HEK293 (cell line): ENCODE results near the gene ETHE1.

Experiments used
- ATF2 ChIP-seq: fragments of 450-650 bp; formaldehyde crosslinking; IDR thresholded peaks from 2 replicates; pipeline ENCODE4 v1.5.1; 2016; ENCODE audit warnings: missing biosample characterization, missing genetic modification characterization, low read depth
- OVOL3 ChIP-seq: fragments of 450-650 bp; formaldehyde crosslinking; IDR thresholded peaks from 2 replicates; pipeline ENCODE4 v1.5.1; 2016; ENCODE audit warnings: missing biosample characterization, missing genetic modification characterization
- ZFP41 ChIP-seq: fragments of 450-650 bp; formaldehyde crosslinking; IDR thresholded peaks from 2 replicates; pipeline ENCODE4 v1.5.1; 2016; ENCODE audit warnings: missing biosample characterization, missing genetic modification characterization, borderline replicate concordance
- ZNF138 ChIP-seq: fragments of 450-650 bp; formaldehyde crosslinking; IDR thresholded peaks from 2 replicates; pipeline ENCODE4 v1.5.1; 2016; ENCODE audit warnings: missing biosample characterization, missing genetic modification characterization, borderline replicate concordance
- ZNF23 ChIP-seq: fragments of 450-650 bp; formaldehyde crosslinking; IDR thresholded peaks from 2 replicates; pipeline ENCODE4 v1.5.1; 2016; ENCODE audit warnings: missing biosample characterization, missing genetic modification characterization, borderline replicate concordance
- ZNF239 ChIP-seq: fragments of 450-650 bp; formaldehyde crosslinking; IDR thresholded peaks from 2 replicates; pipeline ENCODE4 v1.5.1; 2016; ENCODE audit warnings: missing biosample characterization, missing genetic modification characterization
- ZNF610 ChIP-seq: fragments of 450-650 bp; formaldehyde crosslinking; IDR thresholded peaks from 2 replicates; pipeline ENCODE4 v1.5.1; 2016; ENCODE audit warnings: missing biosample characterization, missing genetic modification characterization, borderline replicate concordance
- ZNF623 ChIP-seq: fragments of 450-650 bp; formaldehyde crosslinking; IDR thresholded peaks from 2 replicates; pipeline ENCODE4 v1.5.1; 2016; ENCODE audit warnings: missing biosample characterization, missing genetic modification characterization
- TF ChIP-seq, protein P1 (sequence below): fragments of 450-650 bp; formaldehyde crosslinking; IDR thresholded peaks from 2 replicates; pipeline ENCODE4 v1.5.1; 2016; ENCODE audit warnings: missing biosample characterization, missing genetic modification characterization
- TF ChIP-seq, protein P2 (sequence below): fragments of 450-650 bp; formaldehyde crosslinking; IDR thresholded peaks from 2 replicates; pipeline ENCODE4 v1.5.1; 2016; ENCODE audit warnings: missing biosample characterization, missing genetic modification characterization

- no peak for TF ChIP-seq ZNF23 (tag by site-specific recombination)
- no peak for TF ChIP-seq ZNF610 (tag by site-specific recombination)
- TF ChIP-seq, protein P1, sequence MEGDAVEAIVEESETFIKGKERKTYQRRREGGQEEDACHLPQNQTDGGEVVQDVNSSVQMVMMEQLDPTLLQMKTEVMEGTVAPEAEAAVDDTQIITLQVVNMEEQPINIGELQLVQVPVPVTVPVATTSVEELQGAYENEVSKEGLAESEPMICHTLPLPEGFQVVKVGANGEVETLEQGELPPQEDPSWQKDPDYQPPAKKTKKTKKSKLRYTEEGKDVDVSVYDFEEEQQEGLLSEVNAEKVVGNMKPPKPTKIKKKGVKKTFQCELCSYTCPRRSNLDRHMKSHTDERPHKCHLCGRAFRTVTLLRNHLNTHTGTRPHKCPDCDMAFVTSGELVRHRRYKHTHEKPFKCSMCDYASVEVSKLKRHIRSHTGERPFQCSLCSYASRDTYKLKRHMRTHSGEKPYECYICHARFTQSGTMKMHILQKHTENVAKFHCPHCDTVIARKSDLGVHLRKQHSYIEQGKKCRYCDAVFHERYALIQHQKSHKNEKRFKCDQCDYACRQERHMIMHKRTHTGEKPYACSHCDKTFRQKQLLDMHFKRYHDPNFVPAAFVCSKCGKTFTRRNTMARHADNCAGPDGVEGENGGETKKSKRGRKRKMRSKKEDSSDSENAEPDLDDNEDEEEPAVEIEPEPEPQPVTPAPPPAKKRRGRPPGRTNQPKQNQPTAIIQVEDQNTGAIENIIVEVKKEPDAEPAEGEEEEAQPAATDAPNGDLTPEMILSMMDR (tag by site-specific recombination), result no peak
- TF ChIP-seq ZNF623 (tag by site-specific recombination), result no peak
- TF ChIP-seq ZNF239 (tag by site-specific recombination), result no peak
- TF ChIP-seq ZFP41 (tag by site-specific recombination), result no peak
- no peak for TF ChIP-seq OVOL3
- no peak for TF ChIP-seq ZNF138 (tag by site-specific recombination)
- TF ChIP-seq, protein P2, sequence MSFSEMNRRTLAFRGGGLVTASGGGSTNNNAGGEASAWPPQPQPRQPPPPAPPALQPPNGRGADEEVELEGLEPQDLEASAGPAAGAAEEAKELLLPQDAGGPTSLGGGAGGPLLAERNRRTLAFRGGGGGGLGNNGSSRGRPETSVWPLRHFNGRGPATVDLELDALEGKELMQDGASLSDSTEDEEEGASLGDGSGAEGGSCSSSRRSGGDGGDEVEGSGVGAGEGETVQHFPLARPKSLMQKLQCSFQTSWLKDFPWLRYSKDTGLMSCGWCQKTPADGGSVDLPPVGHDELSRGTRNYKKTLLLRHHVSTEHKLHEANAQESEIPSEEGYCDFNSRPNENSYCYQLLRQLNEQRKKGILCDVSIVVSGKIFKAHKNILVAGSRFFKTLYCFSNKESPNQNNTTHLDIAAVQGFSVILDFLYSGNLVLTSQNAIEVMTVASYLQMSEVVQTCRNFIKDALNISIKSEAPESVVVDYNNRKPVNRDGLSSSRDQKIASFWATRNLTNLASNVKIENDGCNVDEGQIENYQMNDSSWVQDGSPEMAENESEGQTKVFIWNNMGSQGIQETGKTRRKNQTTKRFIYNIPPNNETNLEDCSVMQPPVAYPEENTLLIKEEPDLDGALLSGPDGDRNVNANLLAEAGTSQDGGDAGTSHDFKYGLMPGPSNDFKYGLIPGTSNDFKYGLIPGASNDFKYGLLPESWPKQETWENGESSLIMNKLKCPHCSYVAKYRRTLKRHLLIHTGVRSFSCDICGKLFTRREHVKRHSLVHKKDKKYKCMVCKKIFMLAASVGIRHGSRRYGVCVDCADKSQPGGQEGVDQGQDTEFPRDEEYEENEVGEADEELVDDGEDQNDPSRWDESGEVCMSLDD (tag by site-specific recombination), result no peak
- no peak for TF ChIP-seq ATF2 (tag by site-specific recombination)
Observed at GRCh38 chr19:43561139-43561970, 34.4 kb upstream of the ETHE1 start.
